Measurements from ENCODE around the gene CCDC117.

Gene CCDC117

GRCh38 chr22:28769394-28770085 is 3.0 kb upstream of the CCDC117 start:
- no peak for DNase-seq

GRCh38 chr22:28771195-28771791 is 1.2 kb upstream of the CCDC117 start:
- DNase-seq, result no peak

GRCh38 chr22:28773461-28773867 is 969 bp downstream of the CCDC117 start:
- DNase-seq, result no peak

- no peak for DNase-seq
These were observed 1.9 kb downstream of the CCDC117 start for GRCh38 chr22:28774378-28774777.

GRCh38 chr22:28779833-28780232 is 7.3 kb downstream of the CCDC117 start:
- DNase-seq, result no peak

- DNase-seq, result no peak
These were observed 7.8 kb downstream of the CCDC117 start for GRCh38 chr22:28780296-28780695.

- DNase-seq, result no peak
These were observed 11.5 kb downstream of the CCDC117 start for GRCh38 chr22:28783786-28784671.

GRCh38 chr22:28788601-28789000 is 16.1 kb downstream of the CCDC117 start:
- DNase-seq, result no peak

GRCh38 chr22:28791124-28791523 is 18.6 kb downstream of the CCDC117 start:
- DNase-seq, result no peak

GRCh38 chr22:28791841-28792490 is 19.5 kb downstream of the CCDC117 start:
- no peak for DNase-seq

- DNase-seq, result no peak
These were observed 20.2 kb downstream of the CCDC117 start for GRCh38 chr22:28792491-28793383.

- DNase-seq, result no peak
These were observed 21.6 kb downstream of the CCDC117 start for GRCh38 chr22:28793976-28794584.

GRCh38 chr22:28795071-28795693 is 22.7 kb downstream of the CCDC117 start:
- DNase-seq, result no peak

GRCh38 chr22:28795932-28796856 is 23.7 kb downstream of the CCDC117 start:
- DNase-seq, result no peak

- peak; percentile 17 for DNase-seq
These were observed 26.5 kb downstream of the CCDC117 start for GRCh38 chr22:28798810-28799605.

GRCh38 chr22:28799606-28800307 is 27.3 kb downstream of the CCDC117 start:
- DNase-seq, result no peak

- peak; percentile 81 for DNase-seq
These were observed 28.0 kb downstream of the CCDC117 start, which contains the start of gene XBP1 for GRCh38 chr22:28800308-28801041. XBP1 (minus strand) TSS chr22:28800569.

Measured in activated T-cell treated with anti-CD3 and anti-CD28 coated beads for 4 hours (primary cell).